Subcutaneous abdominal adipose tissue (tissue), 5 donors: ENCODE data around the gene LMO2.

ENCODE experiments used
- H3K27ac ChIP-seq: one replicate; pipeline ENCODE4 v1.7.0; 2013; ENCODE audit warnings: low read depth, mild to moderate bottlenecking, inconsistent platforms, low read length, moderate library complexity
- H3K27me3 ChIP-seq, 5 donors: one replicate each; pipeline ENCODE4 v1.7.0; 2013; ENCODE audit warnings: low read length in 5 of 5, inconsistent platforms in 1 of 5; ENCODE audit not compliant: control insufficient read depth in 5 of 5, insufficient read depth in 4 of 5
- H3K36me3 ChIP-seq, 5 donors: one replicate each; pipeline ENCODE4 v1.7.0; 2013; ENCODE audit warnings: low read length in 5 of 5; ENCODE audit not compliant: control insufficient read depth in 5 of 5, insufficient read depth in 5 of 5
- H3K4me1 ChIP-seq, 5 donors: one replicate each; pipeline ENCODE4 v1.7.0; 2013; ENCODE audit warnings: low read length in 5 of 5, mild to moderate bottlenecking in 3 of 5, moderate library complexity in 1 of 5; ENCODE audit not compliant: control insufficient read depth in 5 of 5, insufficient read depth in 5 of 5
- H3K4me3 ChIP-seq, 5 donors: one replicate each; pipeline ENCODE4 v1.7.0; 2013; ENCODE audit warnings: low read length in 5 of 5, low read depth in 1 of 5
- H3K9ac ChIP-seq, 5 donors: one replicate each; pipeline ENCODE4 v1.7.0; 2013; ENCODE audit warnings: low read length in 5 of 5, mild to moderate bottlenecking in 4 of 5, moderate library complexity in 3 of 5
- H3K9me3 ChIP-seq, 5 donors: one replicate each; pipeline ENCODE4 v1.7.0; 2013; ENCODE audit warnings: low read length in 5 of 5; ENCODE audit not compliant: control insufficient read depth in 5 of 5
- donor health status: healthy.
- donor health status: healthy.
- donor health status: healthy.
- donor health status: healthy.
- donor health status: healthy.

The LMO2 gene

GRCh38 chr11:33867561-33867960 lies 24.3 kb downstream of the LMO2 start:
- Histone ChIP-seq H3K27ac (peak overlapping the region; percentile 72), H3K9me3 (no peaks in the 10 kb centered on the region), H3K36me3 (peaks cover 0 to 9% (median 0%) of the 10 kb centered on the region in 5 donors), H3K9ac (peak overlapping the region in 1 of 5 donors; percentile 63), H3K4me1 (peaks cover 4 to 65% (median 51%) of the 10 kb centered on the region in 5 donors), H3K27me3 (no peaks in the 10 kb centered on the region), H3K4me3 (peak overlapping the region in 4 of 5 donors; percentile 77 to 86 (median 86))

GRCh38 chr11:33866936-33867335 lies 24.9 kb downstream of the LMO2 start:
- Histone ChIP-seq H3K4me1 (peaks cover 4 to 71% (median 57%) of the 10 kb centered on the region in 5 donors), H3K9me3 (no peaks in the 10 kb centered on the region), H3K27ac (no peak overlapping the region), H3K27me3 (no peaks in the 10 kb centered on the region), H3K4me3 (peak overlapping the region in 1 of 5 donors; percentile 85), H3K9ac (no peak overlapping the region), H3K36me3 (peaks cover 0 to 13% (median 2%) of the 10 kb centered on the region in 5 donors)

- H3K4me1 ChIP-seq, result peaks cover 4 to 60% (median 50%) of the 10 kb centered on the region in 5 donors
- no peaks in the 10 kb centered on the region for H3K27me3 ChIP-seq
- H3K4me3 ChIP-seq, result no peak overlapping the region
- H3K36me3 ChIP-seq, result peaks cover 1 to 34% (median 11%) of the 10 kb centered on the region in 5 donors
- H3K27ac ChIP-seq, result no peak overlapping the region
- no peaks in the 10 kb centered on the region for H3K9me3 ChIP-seq
- H3K9ac ChIP-seq, result no peak overlapping the region
Measured at GRCh38 chr11:33864479-33864878, 27.4 kb downstream of the LMO2 start.

GRCh38 chr11:33863418-33864172 lies 28.3 kb downstream of the LMO2 start:
- peak overlapping the region; percentile 55 for H3K27ac ChIP-seq
- H3K9me3 ChIP-seq, result no peaks in the 10 kb centered on the region
- H3K4me3 ChIP-seq, result peak overlapping the region in 1 of 5 donors; percentile 0
- no peaks in the 10 kb centered on the region for H3K27me3 ChIP-seq
- peaks cover 4 to 60% (median 45%) of the 10 kb centered on the region in 5 donors for H3K4me1 ChIP-seq
- peak overlapping the region in 1 of 5 donors; percentile 2 for H3K9ac ChIP-seq
- H3K36me3 ChIP-seq, result peaks cover 6 to 43% (median 15%) of the 10 kb centered on the region in 5 donors

- Histone ChIP-seq H3K9ac (no peak overlapping the region), H3K4me1 (peaks cover 4 to 52% (median 40%) of the 10 kb centered on the region in 5 donors), H3K36me3 (peaks cover 6 to 43% (median 15%) of the 10 kb centered on the region in 5 donors), H3K27ac (no peak overlapping the region), H3K9me3 (no peaks in the 10 kb centered on the region), H3K4me3 (no peak overlapping the region), H3K27me3 (no peaks in the 10 kb centered on the region)
Measured at GRCh38 chr11:33861941-33862589, 29.8 kb downstream of the LMO2 start.

GRCh38 chr11:33861386-33861785 lies 30.5 kb downstream of the LMO2 start:
- no peaks in the 10 kb centered on the region for H3K9me3 ChIP-seq
- H3K27me3 ChIP-seq, result no peaks in the 10 kb centered on the region
- H3K36me3 ChIP-seq, result peaks cover 6 to 43% (median 15%) of the 10 kb centered on the region in 5 donors
- H3K4me1 ChIP-seq, result peaks cover 4 to 48% (median 36%) of the 10 kb centered on the region in 5 donors
- no peak overlapping the region for H3K4me3 ChIP-seq
- no peak overlapping the region for H3K9ac ChIP-seq
- no peak overlapping the region for H3K27ac ChIP-seq

GRCh38 chr11:33860926-33861325 lies 30.9 kb downstream of the LMO2 start:
- H3K4me1 ChIP-seq, result peaks cover 4 to 46% (median 36%) of the 10 kb centered on the region in 5 donors
- H3K36me3 ChIP-seq, result peaks cover 6 to 45% (median 15%) of the 10 kb centered on the region in 5 donors
- H3K9ac ChIP-seq, result no peak overlapping the region
- H3K27me3 ChIP-seq, result no peaks in the 10 kb centered on the region
- no peak overlapping the region for H3K27ac ChIP-seq
- H3K9me3 ChIP-seq, result no peaks in the 10 kb centered on the region
- H3K4me3 ChIP-seq, result no peak overlapping the region

- peaks cover 4 to 32% (median 28%) of the 10 kb centered on the region in 5 donors for H3K4me1 ChIP-seq
- no peak overlapping the region for H3K27ac ChIP-seq
- H3K9me3 ChIP-seq, result no peaks in the 10 kb centered on the region
- H3K4me3 ChIP-seq, result no peak overlapping the region
- no peak overlapping the region for H3K9ac ChIP-seq
- peaks cover 6 to 50% (median 15%) of the 10 kb centered on the region in 5 donors for H3K36me3 ChIP-seq
- H3K27me3 ChIP-seq, result no peaks in the 10 kb centered on the region
Measured at GRCh38 chr11:33859306-33859705, 32.6 kb downstream of the LMO2 start.

GRCh38 chr11:33857933-33858371 lies 33.9 kb downstream of the LMO2 start:
- Histone ChIP-seq H3K36me3 (peaks cover 6 to 46% (median 15%) of the 10 kb centered on the region in 5 donors), H3K9ac (no peak overlapping the region), H3K27ac (no peak overlapping the region), H3K9me3 (no peaks in the 10 kb centered on the region), H3K27me3 (no peaks in the 10 kb centered on the region), H3K4me3 (no peak overlapping the region), H3K4me1 (peaks cover 0 to 19% (median 15%) of the 10 kb centered on the region in 5 donors)

GRCh38 chr11:33855500-33855899 lies 36.4 kb downstream of the LMO2 start:
- H3K9me3 ChIP-seq, result no peaks in the 10 kb centered on the region
- H3K27me3 ChIP-seq, result no peaks in the 10 kb centered on the region
- no peak overlapping the region for H3K4me3 ChIP-seq
- H3K27ac ChIP-seq, result no peak overlapping the region
- H3K36me3 ChIP-seq, result peaks cover 4 to 37% (median 13%) of the 10 kb centered on the region in 5 donors
- H3K9ac ChIP-seq, result no peak overlapping the region
- peaks cover 0 to 4% (median 2%) of the 10 kb centered on the region in 5 donors for H3K4me1 ChIP-seq
